A204.1 (cell line): ENCODE data around the gene MAP4K5.
A peak's percentile ranks its signal among the peaks of the same experiment; 100 is the strongest.
"Not testable (repeated sequence)": the region's sequence is repeated elsewhere in the genome, so short reads cannot be mapped to it uniquely, and the experiment has no call there.

Source experiments
- FAIRE-seq: peaks from 2 replicates; lab custom pipeline; 2012; peaks lifted over from hg19 to GRCh38; lab: Jason Lieb, UNC

Gene MAP4K5

DNA sequence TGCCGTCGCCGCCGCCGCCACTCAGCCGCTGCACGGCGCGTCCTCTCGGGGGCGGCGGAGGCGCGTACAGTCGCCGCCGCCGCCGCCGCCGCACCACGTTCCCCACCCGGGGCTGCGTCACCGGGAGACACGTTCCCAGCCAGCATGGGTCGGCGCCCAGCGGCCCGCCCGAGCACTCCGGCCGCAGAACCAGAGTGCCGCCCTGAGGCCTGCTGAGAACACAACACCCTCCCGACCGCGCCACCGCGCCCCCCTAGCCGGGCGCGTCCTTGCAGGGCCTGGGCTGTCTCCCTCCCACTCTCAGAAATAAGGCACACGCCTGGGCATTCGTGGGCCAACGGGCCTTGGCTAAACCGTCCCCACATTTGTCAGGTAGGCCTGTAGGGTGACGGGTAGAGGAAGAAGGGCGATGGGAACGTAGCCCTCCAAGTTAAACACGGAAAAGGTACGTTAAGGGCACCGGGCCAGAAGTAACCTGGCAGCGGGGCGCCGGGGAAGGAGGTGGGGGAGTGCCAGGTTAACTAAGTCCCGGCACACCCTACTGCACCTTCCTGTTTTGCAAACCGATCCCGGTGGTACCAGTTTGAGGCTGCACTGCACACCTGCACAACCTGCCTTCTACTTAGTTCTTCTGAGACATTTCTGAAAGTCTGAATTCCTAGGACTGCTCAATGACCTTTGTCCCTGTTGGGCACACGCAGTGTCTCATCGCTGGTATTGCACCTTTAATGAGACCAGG, at the start of gene MAP4K5:
TSS of gene MAP4K5 (minus strand) at position 68 of the 739 bp plus-strand sequence. CDS start 520 bp downstream, outside the sequence.
- no peak for FAIRE-seq

DNA sequence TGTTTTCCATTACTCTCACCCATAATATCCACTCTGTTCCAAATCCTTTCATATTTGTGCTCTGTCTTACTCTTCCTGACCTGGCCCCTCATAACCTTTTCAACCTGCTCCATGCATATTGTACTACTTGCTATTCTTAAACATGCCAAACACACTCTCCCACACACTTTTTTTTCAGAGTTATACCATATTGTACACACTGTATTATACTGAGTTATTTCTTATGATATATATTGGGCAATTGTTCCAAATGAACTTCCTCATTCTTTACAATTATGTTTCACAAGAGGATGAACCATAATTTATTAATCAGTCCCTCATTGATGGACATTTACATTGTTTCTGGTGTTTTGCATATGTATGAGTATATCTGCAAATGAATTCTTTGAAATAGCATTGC, 46.1 kb upstream of the MAP4K5 start:
- FAIRE-seq: no peak

DNA sequence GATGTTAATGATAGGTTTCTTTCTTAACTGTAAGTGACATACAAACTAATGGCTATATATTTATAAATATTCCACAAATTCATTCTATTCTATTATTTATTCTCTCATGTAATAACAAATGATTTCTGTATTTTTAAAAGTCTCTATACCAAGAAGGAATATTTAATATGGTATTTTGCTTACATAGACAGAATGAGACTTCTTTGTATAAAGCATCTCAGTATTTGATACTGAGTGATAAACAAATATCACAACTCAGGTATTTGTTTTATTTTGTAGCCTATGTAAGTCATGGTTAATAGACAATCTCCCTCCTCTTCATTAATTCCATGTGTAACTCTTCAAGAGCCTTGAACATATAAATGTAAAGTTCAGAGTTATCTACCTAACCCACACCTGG, 45.6 kb upstream of the MAP4K5 start:
- FAIRE-seq: peak; percentile 16

DNA sequence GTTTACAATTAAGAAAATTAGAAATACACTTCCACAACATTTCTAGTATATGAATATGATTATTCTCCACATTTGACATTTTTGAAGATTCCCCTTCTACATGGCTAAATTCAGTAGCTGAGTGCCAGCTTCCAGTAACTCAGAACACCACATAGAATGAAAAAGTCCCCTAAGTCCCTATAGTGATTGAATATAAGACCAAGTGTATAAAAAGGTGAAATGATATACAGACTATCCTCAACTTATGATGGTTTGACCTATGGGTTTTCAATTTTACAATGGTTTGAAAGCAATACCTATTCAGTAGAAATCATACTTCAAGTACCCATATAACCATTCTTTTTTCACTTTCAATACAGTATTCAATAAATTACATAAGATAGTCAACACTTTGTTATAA, 43.4 kb upstream of the MAP4K5 start:
- no peak for FAIRE-seq

DNA sequence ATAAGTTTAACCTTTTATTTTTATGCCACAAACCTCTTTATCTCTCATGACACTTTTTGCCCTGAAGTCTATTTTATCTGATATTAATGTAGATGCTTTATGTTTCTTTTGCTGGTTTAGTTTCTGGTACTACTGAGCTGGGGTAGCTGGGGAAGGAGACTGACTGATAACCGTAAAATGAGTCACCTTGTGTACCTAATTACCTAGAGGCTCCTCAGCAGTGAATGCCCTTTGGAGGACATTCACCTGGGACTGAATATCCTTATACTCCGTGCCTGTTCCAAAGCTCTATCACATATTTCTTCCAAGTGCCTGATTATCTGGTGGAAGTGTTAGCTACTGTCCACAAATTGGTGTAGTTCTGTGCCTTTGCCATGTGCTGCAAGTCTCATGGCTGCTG, 41.5 kb upstream of the MAP4K5 start:
- no peak for FAIRE-seq

DNA sequence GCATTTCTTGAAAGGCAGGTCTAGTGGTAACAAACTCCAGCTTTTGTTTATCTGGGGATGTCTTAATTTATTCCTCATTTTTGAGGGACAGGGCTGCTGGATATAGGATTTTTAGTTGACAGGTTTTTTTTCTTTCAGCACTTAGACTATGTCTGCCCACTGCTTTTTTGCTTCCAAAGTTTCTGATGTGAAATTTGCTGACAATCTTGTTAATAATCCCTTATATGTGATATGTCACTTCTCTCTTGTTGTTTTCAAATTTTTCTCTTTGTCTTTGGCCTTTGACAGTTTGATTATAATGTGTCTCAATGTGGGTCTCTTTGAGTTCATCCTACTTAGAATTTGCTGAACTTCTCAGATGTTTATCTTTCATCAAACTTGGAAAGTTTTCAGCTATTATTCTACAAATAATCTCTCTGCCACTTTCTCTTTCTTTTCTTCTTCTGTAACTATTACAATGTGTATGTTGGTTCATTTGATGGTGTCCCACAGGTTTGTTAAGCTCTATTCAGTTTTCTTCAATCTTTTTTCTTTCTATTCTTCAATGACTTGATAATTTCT, 37.4 kb upstream of the MAP4K5 start:
- FAIRE-seq: no peak

DNA sequence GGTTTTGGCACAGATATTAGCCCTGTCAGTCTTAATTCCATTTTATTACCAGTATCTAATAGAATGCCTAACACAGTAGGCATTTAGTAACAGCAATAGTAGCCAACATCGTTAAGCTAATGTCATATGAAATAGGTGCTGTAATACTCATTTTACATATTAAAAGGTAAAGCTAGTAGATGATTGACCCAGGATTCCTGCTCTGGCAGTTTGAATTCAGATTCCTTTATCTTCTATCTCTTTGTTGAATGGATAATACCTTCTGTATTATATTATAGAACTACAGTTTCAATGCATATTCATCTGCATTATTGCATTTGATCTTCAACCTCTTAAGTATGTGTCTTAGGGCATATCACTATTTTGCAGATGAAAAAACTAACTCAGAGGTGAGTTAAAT, 30.5 kb upstream of the MAP4K5 start:
- no peak for FAIRE-seq

DNA sequence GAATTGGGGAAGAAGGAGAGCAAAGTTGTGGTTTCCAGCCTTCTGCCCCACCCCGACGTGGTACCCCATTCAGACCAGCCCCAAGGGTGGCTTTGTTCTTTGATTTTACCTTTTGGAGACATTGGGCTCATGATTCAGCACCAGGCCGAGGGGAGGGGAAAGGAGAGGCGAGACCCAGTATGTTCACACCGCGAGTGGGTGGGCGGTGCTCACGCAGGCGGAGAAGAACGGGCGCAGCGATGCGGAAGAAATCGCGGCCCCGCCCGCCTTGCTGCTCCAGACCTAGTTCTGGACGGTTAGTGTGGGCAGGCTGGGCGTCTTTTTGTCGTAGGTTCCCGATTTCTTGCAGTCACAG, 28.5 kb upstream of the MAP4K5 start:
- no peak for FAIRE-seq

DNA sequence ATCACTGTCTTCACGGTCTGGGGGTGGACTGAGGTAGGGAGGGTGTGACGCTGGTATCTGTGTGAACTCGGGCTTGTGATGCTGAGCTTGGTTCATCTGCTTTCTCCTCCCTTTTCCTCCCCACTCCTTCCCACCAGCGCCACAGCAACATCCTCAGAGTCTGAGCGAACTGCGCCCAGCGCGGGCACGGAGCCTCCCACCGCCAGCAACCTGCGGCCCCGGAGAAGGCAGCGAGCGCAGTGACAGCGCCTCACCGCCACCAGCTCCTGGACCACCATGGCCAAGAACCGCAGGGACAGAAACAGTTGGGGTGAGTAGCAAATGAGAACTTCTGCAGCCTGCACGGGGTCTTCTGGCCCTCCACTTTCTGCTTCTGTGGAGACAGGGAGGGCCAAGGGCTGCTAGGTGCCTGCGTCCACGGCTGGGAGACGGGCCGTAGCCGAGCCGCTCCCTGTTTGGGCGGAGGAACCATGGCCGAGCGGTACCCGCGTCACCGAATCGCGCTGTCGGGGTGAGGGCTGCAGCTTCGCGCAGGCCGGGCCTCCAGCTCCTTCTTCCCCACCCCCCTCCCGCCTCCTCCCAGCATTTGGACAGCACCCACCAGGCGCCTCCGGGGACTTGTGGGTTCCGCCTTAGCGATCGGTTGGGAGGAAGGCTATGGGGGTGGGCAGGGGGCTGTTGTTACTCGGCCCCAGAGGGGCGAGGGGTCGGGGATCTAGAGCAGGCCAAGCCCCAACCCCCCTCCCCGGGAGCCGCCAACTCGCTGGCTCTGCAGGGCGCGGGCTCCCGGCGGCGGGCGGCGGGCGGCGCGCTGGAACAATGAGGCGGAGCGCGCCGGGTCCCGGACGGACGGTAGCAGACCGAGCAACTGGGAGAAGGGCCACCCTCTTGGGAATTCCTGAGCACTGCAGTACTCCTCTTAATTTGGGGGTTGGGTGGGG, 27.9 kb upstream of the MAP4K5 start, which contains the start of gene ATL1:
TSS of gene ATL1 (plus strand) at position 156 of the 941 bp plus-strand sequence. CDS start at position 277, 121 bp downstream.
- FAIRE-seq: no peak

DNA sequence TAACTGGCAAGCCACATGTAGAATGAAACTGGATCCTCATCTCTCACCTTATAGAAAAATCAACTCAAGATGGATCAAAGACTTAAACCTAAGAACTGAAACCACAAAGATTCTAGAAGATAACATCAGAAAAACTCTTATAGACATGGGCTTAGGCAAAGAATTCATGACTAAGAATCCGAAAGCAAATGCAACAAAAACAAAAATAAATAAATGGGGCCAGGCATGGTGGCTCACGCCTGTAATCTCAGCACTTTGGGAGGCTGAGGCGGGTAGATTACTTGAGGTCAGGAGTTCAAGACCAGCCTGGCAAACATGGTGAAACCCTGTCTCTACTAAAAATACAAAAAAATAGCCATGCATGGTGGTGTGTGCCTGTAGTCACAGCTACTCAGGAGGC, 20.4 kb upstream of the MAP4K5 start:
- not testable (repeated sequence) for FAIRE-seq

DNA sequence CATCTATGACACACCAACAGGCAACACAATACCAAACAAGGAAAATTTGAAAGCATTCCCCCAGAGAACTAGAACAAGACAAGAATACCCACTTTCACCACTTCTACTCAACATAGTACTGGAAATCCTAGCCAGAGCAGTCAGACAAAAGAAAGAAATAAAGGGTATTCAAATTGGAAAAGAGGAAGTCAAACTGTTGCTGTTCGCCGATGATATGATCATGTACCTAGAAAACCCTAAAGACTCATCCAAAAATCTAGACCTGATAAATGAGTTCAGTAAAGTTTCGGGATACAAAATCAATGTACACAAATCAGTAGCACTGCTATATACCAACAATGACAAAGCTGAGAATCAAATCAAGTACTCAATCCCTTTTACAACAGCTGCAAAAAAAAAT, 19.5 kb upstream of the MAP4K5 start:
- no peak for FAIRE-seq

DNA sequence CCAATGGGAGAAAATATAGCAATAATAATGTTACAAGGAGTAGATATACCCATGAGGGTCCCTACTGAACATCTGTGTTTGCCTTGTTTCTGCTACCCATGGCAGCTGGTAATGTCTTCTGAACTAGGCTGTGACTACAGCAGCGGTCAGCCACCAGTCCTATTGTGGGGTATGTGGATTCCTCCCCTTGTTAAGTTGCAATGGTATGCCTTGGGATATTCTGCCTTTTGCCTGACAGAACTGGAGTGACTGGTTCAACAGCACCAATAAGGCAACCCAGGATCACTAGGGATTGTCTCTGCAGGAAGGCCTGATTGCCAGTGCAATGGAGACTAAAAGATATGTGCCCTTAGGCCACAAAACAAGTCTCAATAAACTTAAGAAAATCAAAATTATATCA, 17.9 kb upstream of the MAP4K5 start:
- no peak for FAIRE-seq

DNA sequence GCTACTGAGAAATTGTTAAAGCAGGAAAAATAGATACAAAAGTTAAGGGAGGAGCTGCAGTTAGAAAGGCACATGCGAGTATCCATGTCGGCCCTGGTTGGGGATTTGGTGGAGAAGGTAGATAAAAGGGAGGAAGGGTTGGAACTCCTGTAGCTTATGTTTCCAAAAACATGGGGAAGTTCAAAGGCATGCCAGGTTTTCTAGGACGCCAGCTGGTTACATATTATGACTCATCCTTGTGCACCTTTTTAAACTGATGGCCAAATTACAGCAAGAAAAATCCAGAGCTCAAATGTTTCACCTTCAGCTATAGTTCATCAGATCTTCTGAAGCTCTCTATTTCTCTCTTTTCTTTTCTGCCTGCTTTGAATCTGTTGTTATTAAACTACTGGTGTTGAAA, 13.2 kb upstream of the MAP4K5 start:
- no peak for FAIRE-seq

DNA sequence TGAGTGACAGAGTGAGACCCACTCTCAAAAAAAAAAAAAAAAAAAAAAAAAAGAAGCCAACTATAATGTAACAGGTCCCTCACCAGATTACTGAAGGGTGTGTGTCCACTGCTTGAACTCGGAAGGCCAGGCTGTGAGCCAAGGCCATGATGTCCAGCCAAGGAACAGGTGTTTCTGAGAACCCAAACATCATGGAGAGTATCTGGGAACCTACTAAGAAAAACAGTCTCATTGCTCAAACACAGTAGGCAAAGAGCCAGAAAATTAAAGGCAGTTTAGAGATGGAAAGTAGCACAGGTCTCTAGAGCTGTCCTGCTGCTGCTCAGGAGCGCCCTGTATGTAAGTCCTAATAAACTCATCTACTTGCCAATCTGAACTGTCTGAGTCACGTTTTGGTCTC, 12.5 kb upstream of the MAP4K5 start:
- FAIRE-seq: no peak

DNA sequence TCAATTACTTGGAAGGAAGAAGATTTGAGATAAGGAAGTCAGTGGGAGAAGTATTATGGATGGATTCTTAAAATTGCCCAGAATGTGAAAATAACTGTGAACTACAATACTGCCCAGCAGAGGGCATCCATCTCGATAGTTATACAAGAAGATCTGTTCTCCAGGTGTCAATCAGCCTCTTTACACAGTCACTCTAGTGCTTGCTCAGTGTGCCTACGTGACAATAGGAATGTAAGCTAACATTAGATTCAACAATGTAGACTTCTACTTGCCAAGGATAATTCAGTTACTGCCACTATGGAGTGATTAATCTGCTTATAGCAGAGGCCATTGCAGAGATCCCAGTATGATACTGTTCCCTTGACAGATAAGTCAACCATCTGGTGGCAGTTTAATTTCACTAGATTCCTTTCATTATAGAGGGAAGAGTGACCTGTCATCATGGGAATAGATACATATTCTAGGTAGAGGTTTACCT, 10.6 kb upstream of the MAP4K5 start:
- FAIRE-seq: peak; percentile 39

DNA sequence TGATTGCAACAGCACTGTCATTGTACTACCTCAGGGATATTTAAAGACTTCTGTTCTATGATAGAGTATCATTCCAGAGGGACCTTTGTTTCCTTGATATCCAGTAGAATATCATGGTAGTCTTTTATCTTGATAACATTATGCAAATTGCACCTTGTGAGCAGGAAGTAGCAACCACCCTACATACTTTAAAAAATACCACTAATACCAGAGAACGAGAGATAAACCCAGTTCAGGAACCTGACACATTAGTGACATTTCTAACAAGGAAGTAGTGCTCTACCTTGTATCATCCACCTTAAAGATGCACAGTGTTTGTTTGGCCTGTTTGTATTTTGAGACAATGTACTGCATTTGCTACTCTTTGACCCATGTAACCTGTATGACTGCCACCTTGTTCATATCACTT, 8.8 kb upstream of the MAP4K5 start:
- FAIRE-seq: no peak

DNA sequence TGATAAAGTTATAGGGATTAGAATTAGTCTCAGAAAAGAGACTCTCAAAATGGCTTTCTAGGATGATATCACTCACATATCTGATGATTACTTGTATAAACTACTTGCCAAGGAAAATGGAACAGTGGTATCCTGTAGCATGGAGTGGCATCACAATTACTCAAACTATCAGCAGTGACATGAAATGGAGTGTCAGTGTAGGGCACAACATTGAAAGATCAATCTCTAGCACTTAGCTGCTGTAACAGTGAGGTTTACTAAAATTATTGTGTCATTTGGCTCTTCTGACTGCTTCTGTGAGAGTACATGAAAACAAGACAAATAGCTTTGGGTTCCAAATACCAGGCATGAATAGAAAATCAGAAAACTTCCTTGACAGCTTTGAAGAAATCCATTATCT, 6.7 kb upstream of the MAP4K5 start:
- FAIRE-seq: no peak

DNA sequence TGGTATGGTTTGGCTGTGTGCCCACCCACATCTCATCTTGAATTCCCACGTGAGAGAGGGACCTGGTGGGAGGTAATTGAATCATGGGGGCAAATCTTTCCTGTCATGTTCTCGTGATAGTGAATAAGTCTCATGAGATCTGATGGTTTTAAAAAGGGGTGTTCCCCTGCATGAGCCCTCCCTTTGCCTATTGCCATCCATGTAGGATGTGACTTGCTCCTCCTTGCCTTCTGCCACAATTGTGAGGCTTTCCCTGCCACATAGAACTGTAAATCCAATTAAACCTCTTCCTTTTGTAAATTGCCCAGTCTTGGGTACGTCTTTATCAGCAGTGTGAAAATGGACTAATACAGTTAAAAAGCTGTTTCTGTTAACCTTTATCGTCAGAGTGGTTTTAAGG, 5.7 kb upstream of the MAP4K5 start:
- FAIRE-seq: not testable (repeated sequence)

DNA sequence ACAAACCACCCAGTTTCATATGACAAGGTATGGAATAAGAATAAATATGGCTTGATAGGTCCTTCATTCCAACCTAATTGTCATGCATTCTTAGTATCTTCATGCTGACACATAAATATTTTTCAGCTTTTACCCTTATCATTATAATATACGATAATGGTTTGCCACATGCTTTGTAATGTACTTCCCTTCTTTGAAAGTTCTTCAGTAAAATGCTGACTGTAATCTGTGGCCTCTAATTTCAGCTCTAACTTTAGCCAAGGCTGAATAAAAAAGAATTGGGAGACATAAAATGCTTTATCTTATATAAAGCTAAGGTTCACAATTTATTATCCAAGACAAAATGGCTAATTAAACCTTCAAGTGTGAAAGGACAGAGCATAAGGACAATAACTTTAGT, 2.6 kb upstream of the MAP4K5 start:
- no peak for FAIRE-seq

DNA sequence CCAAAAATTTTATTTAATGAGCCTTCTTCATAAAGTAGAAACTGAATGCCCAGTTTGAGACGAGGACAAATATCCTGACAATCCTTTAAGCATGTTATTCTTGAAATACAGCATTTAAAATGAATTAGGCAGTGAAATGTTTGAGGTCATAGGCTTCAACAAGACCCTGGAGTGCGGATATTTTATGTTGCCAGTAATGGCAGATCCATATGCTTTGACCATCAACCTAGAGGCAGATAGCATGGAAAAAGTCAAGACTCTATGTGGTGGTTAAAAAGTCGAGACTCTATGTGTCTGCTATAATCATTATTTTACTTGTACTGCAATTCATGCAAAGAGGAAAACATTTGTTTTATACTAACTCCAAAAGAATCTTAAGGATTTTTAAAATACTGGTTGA, 2.0 kb upstream of the MAP4K5 start:
- no peak for FAIRE-seq

DNA sequence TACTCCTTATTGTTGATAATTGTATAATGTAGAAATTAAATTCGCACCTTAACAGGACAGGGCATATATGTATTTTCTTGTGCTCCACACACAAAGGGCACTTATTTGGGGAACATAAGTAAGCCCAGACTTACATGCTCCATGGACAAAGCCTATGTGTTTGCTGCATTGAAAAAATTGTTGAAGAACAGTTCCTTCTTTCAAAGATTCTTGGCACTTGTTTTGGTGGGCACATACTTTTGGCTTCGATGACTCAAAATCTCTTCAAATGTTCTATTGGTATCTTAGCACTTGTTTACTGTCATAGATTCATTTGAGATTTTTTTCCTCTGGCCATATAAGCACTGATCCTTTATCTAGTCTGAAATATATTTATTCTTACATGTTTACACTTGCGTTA, 1.4 kb upstream of the MAP4K5 start:
- FAIRE-seq: no peak

DNA sequence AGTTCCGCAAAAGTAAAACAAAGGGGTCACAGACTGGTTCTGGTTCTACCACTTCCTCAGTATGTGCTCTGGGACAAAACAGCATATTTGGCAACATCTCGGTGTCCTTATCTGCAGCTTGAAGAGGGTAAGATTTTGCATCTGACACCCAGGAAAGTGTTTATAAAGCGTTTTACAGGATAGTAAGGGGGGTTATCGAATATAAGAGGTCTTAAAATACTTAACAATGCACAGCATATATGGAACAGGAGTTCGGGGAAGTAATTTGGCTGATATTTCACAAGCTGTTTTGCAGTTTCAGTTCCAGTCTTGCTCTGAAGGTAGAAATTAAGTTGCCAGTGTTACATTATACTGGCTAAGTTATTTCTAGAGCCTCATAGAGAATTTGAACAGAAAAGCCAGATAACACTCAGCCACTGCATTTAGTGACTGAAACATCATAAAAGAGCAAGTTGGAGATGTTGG, 904 bp upstream of the MAP4K5 start:
- FAIRE-seq: no peak
